GM10248 (cell line): Measurements from ENCODE around the gene ARMH3.

Source experiments
- CTCF ChIA-PET: fragments of 300-600 bp; sonication (Branson Sonifier 250); formaldehyde crosslinking; extraction: SDS; loops from one replicate; lab custom pipeline; 2021; ENCODE audit warnings: antibody characterized with exemption; lab: Yijun Ruan, JAX
- POLR2A ChIA-PET: fragments of 350-650 bp; sonication (Branson Sonifier 250); formaldehyde crosslinking; extraction: SDS; loops from one replicate; lab custom pipeline; 2020; ENCODE audit warnings: antibody characterized with exemption; lab: Yijun Ruan, JAX
- DNase-seq: peaks from one replicate; pipeline ENCODE4 v3.0.0; 2012; ENCODE audit errors: extremely low spot score
- TF ChIP-seq, protein P1 (sequence below): IDR thresholded peaks from 2 replicates; pipeline ENCODE4 v1.5.1; 2012; ENCODE audit warnings: mild to moderate bottlenecking, low read depth; ENCODE audit errors: extremely low read depth, missing control alignments, control extremely low read depth

Gene ARMH3

GRCh38 chr10:102085336-102085735 is 29.4 kb upstream of the ARMH3 start:
- no peak for DNase-seq
- POLR2A ChIA-PET = no interaction called here
- TF ChIP-seq, protein P1, sequence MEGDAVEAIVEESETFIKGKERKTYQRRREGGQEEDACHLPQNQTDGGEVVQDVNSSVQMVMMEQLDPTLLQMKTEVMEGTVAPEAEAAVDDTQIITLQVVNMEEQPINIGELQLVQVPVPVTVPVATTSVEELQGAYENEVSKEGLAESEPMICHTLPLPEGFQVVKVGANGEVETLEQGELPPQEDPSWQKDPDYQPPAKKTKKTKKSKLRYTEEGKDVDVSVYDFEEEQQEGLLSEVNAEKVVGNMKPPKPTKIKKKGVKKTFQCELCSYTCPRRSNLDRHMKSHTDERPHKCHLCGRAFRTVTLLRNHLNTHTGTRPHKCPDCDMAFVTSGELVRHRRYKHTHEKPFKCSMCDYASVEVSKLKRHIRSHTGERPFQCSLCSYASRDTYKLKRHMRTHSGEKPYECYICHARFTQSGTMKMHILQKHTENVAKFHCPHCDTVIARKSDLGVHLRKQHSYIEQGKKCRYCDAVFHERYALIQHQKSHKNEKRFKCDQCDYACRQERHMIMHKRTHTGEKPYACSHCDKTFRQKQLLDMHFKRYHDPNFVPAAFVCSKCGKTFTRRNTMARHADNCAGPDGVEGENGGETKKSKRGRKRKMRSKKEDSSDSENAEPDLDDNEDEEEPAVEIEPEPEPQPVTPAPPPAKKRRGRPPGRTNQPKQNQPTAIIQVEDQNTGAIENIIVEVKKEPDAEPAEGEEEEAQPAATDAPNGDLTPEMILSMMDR = no peak
- CTCF ChIA-PET = interaction anchor here (2.1 to 6.6 kb wide), 2 partner anchors 14 to 250 kb away, joined by 5 to 56 read pairs; no protein-coding TSS in a partner anchor

DNA sequence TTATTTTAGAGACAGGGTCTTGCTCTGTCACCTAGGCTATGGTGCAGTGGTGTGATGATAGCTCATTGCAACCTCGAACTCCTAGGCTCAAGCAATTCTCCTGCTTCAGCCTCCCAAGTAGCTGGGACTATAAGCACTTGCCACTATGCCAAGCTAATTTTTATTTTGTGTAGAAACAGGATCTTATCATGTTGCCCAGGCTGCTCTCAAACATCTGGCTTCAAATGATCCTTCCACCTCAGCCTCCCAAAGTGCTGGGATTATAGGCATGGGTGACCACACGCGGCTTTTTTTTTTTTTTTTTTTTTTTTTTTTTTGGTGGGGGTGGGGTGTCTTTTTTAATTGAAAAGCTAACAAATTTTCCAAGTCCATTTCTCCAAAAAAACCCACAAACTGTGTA is 27.6 kb upstream of the ARMH3 start:
- TF ChIP-seq, protein P1 = no peak
- ChIA-PET POLR2A (interaction anchor here (0.6 kb wide), 1 partner anchor 63 kb away, joined by 6 read pairs; no protein-coding TSS in a partner anchor), CTCF (interaction anchor here (1.2 to 6.6 kb wide), 6 partner anchors 10 to 243 kb away, joined by 3 to 56 read pairs (median 4); no protein-coding TSS in a partner anchor)
- DNase-seq = no peak

- peak; percentile 83 for DNase-seq
- CTCF ChIA-PET = interaction anchor here (0.6 to 14.4 kb wide), 60 partner anchors 10 to 907 kb away, joined by 3 to 484 read pairs (median 4); partner anchors contain the start of genes ARMH3, KCNIP2, NPM3 and OGA
- TF ChIP-seq, protein P1 = peak; percentile 88
- POLR2A ChIA-PET = no interaction called here
These were observed 16.9 kb upstream of the ARMH3 start for GRCh38 chr10:102072673-102073527.

GRCh38 chr10:102069071-102069470 is 13.1 kb upstream of the ARMH3 start:
- DNase-seq = no peak
- CTCF ChIA-PET = interaction anchor here (1.0 to 14.4 kb wide), 9 partner anchors 8 to 466 kb away, joined by 3 to 484 read pairs (median 11); partner anchors contain the start of gene KCNIP2
- TF ChIP-seq, protein P1 = no peak
- POLR2A ChIA-PET = interaction anchor here (0.5 kb wide), 1 partner anchor 229 kb away, joined by 3 read pairs; no protein-coding TSS in a partner anchor

- TF ChIP-seq, protein P1 = no peak
- no peak for DNase-seq
- CTCF ChIA-PET = interaction anchor here (0.8 to 14.4 kb wide), 11 partner anchors 9 to 854 kb away, joined by 3 to 484 read pairs (median 6); partner anchors contain the start of gene KCNIP2
- POLR2A ChIA-PET = interaction anchor here (0.5 kb wide), 2 partner anchors 14 to 229 kb away, joined by 3 read pairs; no protein-coding TSS in a partner anchor
These were observed 12.2 kb upstream of the ARMH3 start for GRCh38 chr10:102068216-102068615.
